C4-2B (cell line): Measurements from ENCODE around the gene KCNIP4.

Source experiments
- ZFX ChIP-seq: fragments of 450-650 bp; IDR thresholded peaks from 2 replicates; pipeline ENCODE4 v1.6.1; 2017
- TF ChIP-seq, protein P1 (sequence below): fragments of 450-650 bp; conservative IDR thresholded peaks from 2 replicates; pipeline ENCODE4 v1.5.1; 2017; ENCODE audit warnings: mild to moderate bottlenecking

DNA sequence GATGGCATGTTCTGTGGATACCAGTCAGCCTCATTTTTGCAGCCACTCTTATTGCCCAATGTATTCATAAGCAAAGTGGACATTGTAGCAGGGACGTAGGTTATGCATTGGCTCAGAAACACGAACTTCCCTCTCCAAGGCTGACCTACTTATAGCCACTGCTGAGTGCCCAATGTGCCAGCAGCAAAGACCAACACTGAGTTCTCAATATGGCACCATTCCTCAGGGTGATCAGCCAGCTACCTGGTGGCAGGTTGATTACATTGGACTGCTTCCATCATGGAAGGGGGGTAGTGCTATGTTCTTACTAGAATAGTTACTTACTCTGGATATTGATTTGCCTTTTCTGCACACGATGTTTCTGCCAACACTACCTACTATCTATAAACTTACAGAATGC lies 306.9 kb downstream of the KCNIP4 start:
- TF ChIP-seq, protein P1, sequence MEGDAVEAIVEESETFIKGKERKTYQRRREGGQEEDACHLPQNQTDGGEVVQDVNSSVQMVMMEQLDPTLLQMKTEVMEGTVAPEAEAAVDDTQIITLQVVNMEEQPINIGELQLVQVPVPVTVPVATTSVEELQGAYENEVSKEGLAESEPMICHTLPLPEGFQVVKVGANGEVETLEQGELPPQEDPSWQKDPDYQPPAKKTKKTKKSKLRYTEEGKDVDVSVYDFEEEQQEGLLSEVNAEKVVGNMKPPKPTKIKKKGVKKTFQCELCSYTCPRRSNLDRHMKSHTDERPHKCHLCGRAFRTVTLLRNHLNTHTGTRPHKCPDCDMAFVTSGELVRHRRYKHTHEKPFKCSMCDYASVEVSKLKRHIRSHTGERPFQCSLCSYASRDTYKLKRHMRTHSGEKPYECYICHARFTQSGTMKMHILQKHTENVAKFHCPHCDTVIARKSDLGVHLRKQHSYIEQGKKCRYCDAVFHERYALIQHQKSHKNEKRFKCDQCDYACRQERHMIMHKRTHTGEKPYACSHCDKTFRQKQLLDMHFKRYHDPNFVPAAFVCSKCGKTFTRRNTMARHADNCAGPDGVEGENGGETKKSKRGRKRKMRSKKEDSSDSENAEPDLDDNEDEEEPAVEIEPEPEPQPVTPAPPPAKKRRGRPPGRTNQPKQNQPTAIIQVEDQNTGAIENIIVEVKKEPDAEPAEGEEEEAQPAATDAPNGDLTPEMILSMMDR = no peak
- no peak for TF ChIP-seq ZFX
